Keratinocyte (primary cell): ENCODE results near the gene RCVRN. TPM values are rescaled to one million over a fixed set of nuclear protein-coding genes. Genes with fewer than 3 reads are reported as not detected.

Source experiments
- DNase-seq: peaks from one replicate; pipeline ENCODE4 v3.0.0-alpha.2; 2011; ENCODE audit warnings: low read depth, missing footprints, low spot score
- FAIRE-seq: peaks from 2 replicates; lab custom pipeline; 2011; peaks lifted over from hg19 to GRCh38; lab: Jason Lieb, UNC
- H2AFZ ChIP-seq: 2 replicates; pipeline ENCODE4 v1.6.0; 2012; ENCODE audit warnings: low read length, control low read depth, inconsistent platforms; ENCODE audit not compliant: control insufficient read depth
- H3K27ac ChIP-seq: 2 replicates; pipeline ENCODE4 v1.5.1; 2011; ENCODE audit warnings: low read length; ENCODE audit not compliant: control insufficient read depth, insufficient read depth
- H3K27me3 ChIP-seq: 3 replicates; pipeline ENCODE4 v1.6.0; 2011; ENCODE audit warnings: low read length; ENCODE audit not compliant: control insufficient read depth, insufficient read depth; ENCODE audit errors: extremely low read depth
- H3K36me3 ChIP-seq, 2 experiments: 2 replicates in 1 of 2; 3 replicates in 1 of 2; pipeline ENCODE4 v1.5.1; 2011; ENCODE audit warnings: low read length in 2 of 2, mild to moderate bottlenecking in 1 of 2; ENCODE audit not compliant: control insufficient read depth in 2 of 2, insufficient read depth in 2 of 2; ENCODE audit errors: extremely low read depth in 1 of 2
- H3K4me1 ChIP-seq: 3 replicates; pipeline ENCODE4 v1.5.1; 2011; ENCODE audit warnings: low read length; ENCODE audit not compliant: control insufficient read depth, insufficient read depth; ENCODE audit errors: extremely low read depth
- H3K4me2 ChIP-seq: 3 replicates; pipeline ENCODE4 v1.6.0; 2011; ENCODE audit warnings: low read depth, low read length; ENCODE audit not compliant: control insufficient read depth, insufficient read depth; ENCODE audit errors: extremely low read depth
- H3K4me3 ChIP-seq, 3 experiments: fragments of 200-600 bp in 1 of 3; sonication (generic) in 1 of 3; 2 replicates in 2 of 3; 3 replicates in 1 of 3; pipeline ENCODE4 v1.5.1; 2011 to 2016; ENCODE audit warnings: low read length in 3 of 3, mild to moderate bottlenecking in 3 of 3, control low read depth in 2 of 3, inconsistent platforms in 1 of 3, low read depth in 1 of 3, mixed read lengths in 1 of 3, mixed run types in 1 of 3, moderate library complexity in 1 of 3; ENCODE audit not compliant: control insufficient read depth in 2 of 3, insufficient read depth in 2 of 3; ENCODE audit errors: extremely low read depth in 1 of 3
- H3K79me2 ChIP-seq: 2 replicates; pipeline ENCODE4 v1.6.0; 2012; ENCODE audit warnings: low read length; ENCODE audit not compliant: control insufficient read depth, insufficient read depth
- H3K9ac ChIP-seq: 3 replicates; pipeline ENCODE4 v1.6.0; 2011; ENCODE audit warnings: low read length; ENCODE audit not compliant: control insufficient read depth, insufficient read depth; ENCODE audit errors: extremely low read depth
- H3K9me1 ChIP-seq: 3 replicates; pipeline ENCODE4 v1.6.0; 2011; ENCODE audit warnings: low read length; ENCODE audit not compliant: control insufficient read depth, insufficient read depth; ENCODE audit errors: extremely low read depth
- H3K9me3 ChIP-seq: 2 replicates; pipeline ENCODE4 v1.5.1; 2012; ENCODE audit warnings: low read depth, low read length; ENCODE audit not compliant: control insufficient read depth
- H4K20me1 ChIP-seq: 3 replicates; pipeline ENCODE4 v1.6.0; 2011; ENCODE audit warnings: low read length; ENCODE audit not compliant: control insufficient read depth, insufficient read depth; ENCODE audit errors: extremely low read depth
- CTCF ChIP-seq, 3 experiments: IDR thresholded peaks in 1 of 3; conservative IDR thresholded peaks in 1 of 3; optimal IDR thresholded peaks in 1 of 3; 2 replicates in 2 of 3; 3 replicates in 1 of 3; pipeline versions ENCODE3 to v1.5.1; 2011; ENCODE audit warnings: low read length in 3 of 3, mild to moderate bottlenecking in 3 of 3, moderate library complexity in 2 of 3, control low read depth in 1 of 3, inconsistent platforms in 1 of 3; ENCODE audit not compliant: insufficient read depth in 2 of 3; ENCODE audit errors: extremely low read depth in 1 of 3
- EZH2 ChIP-seq: IDR thresholded peaks from one replicate; pipeline ENCODE4 v1.6.1; 2012; ENCODE audit warnings: inconsistent platforms, mild to moderate bottlenecking, low read length, moderate library complexity
- dilution Hi-C: fragments of 300-500 bp; cut with MboI; formaldehyde crosslinking; loops from one replicate; pipeline ENCODE4 v1.7.0; 2020; ENCODE audit warnings: low sequenced_read_pairs; ENCODE audit not compliant: extremely low pct_ligation_motif_present
- polyA plus RNA-seq, 5 experiments: library from polyadenylated mRNA; depleted of rRNA in 3 of 5; stranded (reverse) in 3 of 5; stranded (forward) in 1 of 5; unstranded in 1 of 5; fragments of >200 nt; gene quantifications; 1 replicate in 1 of 5; 2 replicates in 3 of 5; 3 replicates in 1 of 5; pipeline versions ENCODE4 v1.2.1 to v1.2.3, GENCODE V29; 2011 to 2012; ENCODE audit warnings: missing spikeins in 2 of 5, low read depth in 1 of 5, low replicate concordance in 1 of 5

Gene RCVRN
- polyA plus RNA-seq, 1 donor (not counting 4 experiments of a cell fraction or from before 2014, with no cell fraction given), result not detected

DNA sequence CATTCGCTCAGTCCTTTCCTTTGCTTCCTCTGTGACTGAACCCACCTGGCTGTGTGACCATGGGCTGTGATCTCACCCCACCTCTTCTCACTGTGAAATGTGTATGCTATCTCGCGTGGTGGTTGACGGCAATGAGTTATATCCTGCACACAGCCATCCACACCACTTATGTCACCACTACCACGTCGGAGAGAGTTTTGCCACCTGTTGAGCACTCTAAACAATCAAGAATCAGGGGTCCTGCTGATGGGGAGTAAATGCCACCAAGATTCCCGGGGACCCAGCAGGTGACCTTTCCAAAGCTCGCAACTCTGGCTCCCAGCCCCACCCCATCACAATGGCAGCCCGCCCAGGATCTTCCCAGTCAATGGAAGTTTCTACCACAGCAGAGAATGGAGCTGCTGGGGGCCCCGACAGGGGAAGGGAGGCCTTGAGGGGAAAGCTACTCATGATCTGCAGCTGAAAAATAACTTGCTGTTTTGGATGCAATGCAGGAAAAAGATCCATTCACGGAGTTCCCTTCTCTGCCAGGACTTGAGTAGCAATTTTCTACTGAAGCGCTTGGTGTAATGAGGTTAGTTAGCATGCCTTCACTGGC, 26.2 kb upstream of the RCVRN start:
- Histone ChIP-seq H3K27me3 (no peaks in the 10 kb centered on the region), H3K4me3 (no peak overlapping the region), H3K36me3 (no peaks in the 10 kb centered on the region), H3K9ac (no peak overlapping the region), H2AFZ (no peak overlapping the region), H3K4me2 (no peak overlapping the region), H3K9me1 (no peaks in the 10 kb centered on the region), H3K9me3 (no peaks in the 10 kb centered on the region), H4K20me1 (no peaks in the 10 kb centered on the region), H3K4me1 (no peaks in the 10 kb centered on the region), H3K79me2 (no peaks in the 10 kb centered on the region), H3K27ac (no peak overlapping the region)
- no peak for DNase-seq
- dilution Hi-C loops, result no loop called here
- TF ChIP-seq CTCF (optimal IDR thresholded peaks at IDR 0.05 in 1 of 3, IDR thresholded peaks at IDR 0.05 in 1 of 3, conservative IDR thresholded peaks at IDR 0.05 in 1 of 3; ENCODE audit: extremely low read depth in 1 of 3, insufficient read depth in 2 of 3, low read length in 3 of 3) (no peak), EZH2 (no peak)
- no peak for FAIRE-seq

DNA sequence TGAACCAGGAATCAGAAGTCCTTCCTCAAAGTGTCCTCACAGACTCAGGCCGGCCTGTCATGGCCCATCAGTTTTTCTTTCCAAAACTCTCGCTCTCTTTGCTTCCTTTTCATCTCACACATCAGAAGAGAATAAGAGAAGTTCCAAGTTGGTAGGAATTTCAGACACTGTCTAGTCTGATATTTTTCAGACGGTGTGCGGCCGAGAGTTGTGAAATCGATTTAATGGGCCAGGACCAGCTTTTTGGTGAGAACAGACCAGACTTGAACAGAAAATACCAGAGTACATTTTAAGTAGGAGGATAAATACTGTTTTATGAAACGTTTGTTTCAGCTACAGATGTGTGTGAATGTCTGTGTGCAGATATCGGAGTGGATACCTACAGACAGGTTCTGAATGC, 24.8 kb upstream of the RCVRN start:
- no peak overlapping the region for H3K27ac ChIP-seq
- H3K36me3 ChIP-seq, result no peaks in the 10 kb centered on the region
- H3K4me3 ChIP-seq, result no peak overlapping the region
- no peaks in the 10 kb centered on the region for H3K9me1 ChIP-seq
- H3K79me2 ChIP-seq, result no peaks in the 10 kb centered on the region
- H3K4me2 ChIP-seq, result no peak overlapping the region
- FAIRE-seq (no peak), DNase-seq (no peak)
- no peaks in the 10 kb centered on the region for H3K9me3 ChIP-seq
- dilution Hi-C loops, result no loop called here
- H3K9ac ChIP-seq, result no peak overlapping the region
- no peak overlapping the region for H2AFZ ChIP-seq
- H3K27me3 ChIP-seq, result no peaks in the 10 kb centered on the region
- no peaks in the 10 kb centered on the region for H4K20me1 ChIP-seq
- TF ChIP-seq EZH2, result no peak
- TF ChIP-seq CTCF (optimal IDR thresholded peaks at IDR 0.05 in 1 of 3, IDR thresholded peaks at IDR 0.05 in 1 of 3, conservative IDR thresholded peaks at IDR 0.05 in 1 of 3; ENCODE audit: extremely low read depth in 1 of 3, insufficient read depth in 2 of 3, low read length in 3 of 3), result no peak
- H3K4me1 ChIP-seq, result no peaks in the 10 kb centered on the region
